CD4-positive, alpha-beta T cell (primary cell): Measurements from ENCODE around the gene NKAIN2. TPM values are rescaled to one million over a fixed set of nuclear protein-coding genes. Genes with fewer than 3 reads are reported as not detected.
"Not testable (repeated sequence)": the region's sequence is repeated elsewhere in the genome, so short reads cannot be mapped to it uniquely, and the experiment has no call there.

Source experiments
- ATAC-seq: fragments of 200-7000 bp; cut with Tn5 transposase; one replicate; pipeline ENCODE4 v1.10.0; 2022; ENCODE audit warnings: mild to moderate bottlenecking; ENCODE audit not compliant: poor library complexity
- CTCF ChIA-PET: fragments of 350-600 bp; sonication (Branson Sonifier 250); formaldehyde crosslinking; loops from one replicate; lab custom pipeline; 2021; ENCODE audit warnings: antibody characterized with exemption, inconsistent platforms; lab: Charles Lee
- POLR2A ChIA-PET: fragments of 350-600 bp; sonication (Branson Sonifier 250); formaldehyde crosslinking; loops from one replicate; lab custom pipeline; 2021; ENCODE audit warnings: antibody characterized with exemption, inconsistent platforms; lab: Charles Lee
- DNase-seq, 14 experiments: peaks; one replicate each; pipeline ENCODE4 v3.0.0-alpha.2; 2013 to 2020; ENCODE audit warnings: mixed read lengths in 2 of 14
- H3K27ac ChIP-seq, 2 donors: one replicate each; pipeline versions ENCODE4 v1.5.1 to v1.7.0; 2013; ENCODE audit warnings: low read length in 2 of 2, low read depth in 1 of 2, mild to moderate bottlenecking in 1 of 2
- H3K27me3 ChIP-seq, 2 experiments: 1 replicate in 1 of 2; 2 replicates in 1 of 2; pipeline versions ENCODE4 v1.6.1 to v1.7.0; 2013; ENCODE audit warnings: low read length in 2 of 2, control low read depth in 1 of 2, mild to moderate bottlenecking in 1 of 2, moderate library complexity in 1 of 2; ENCODE audit not compliant: insufficient read depth in 2 of 2, control insufficient read depth in 1 of 2
- H3K36me3 ChIP-seq: one replicate; pipeline ENCODE4 v1.6.1; 2013; ENCODE audit warnings: low read length, control low read depth; ENCODE audit not compliant: insufficient read depth
- H3K4me1 ChIP-seq: one replicate; pipeline ENCODE4 v1.6.1; 2013; ENCODE audit warnings: low read length, control low read depth; ENCODE audit not compliant: insufficient read depth
- H3K4me3 ChIP-seq: one replicate; pipeline ENCODE4 v1.5.1; 2013; ENCODE audit warnings: mild to moderate bottlenecking, low read length, moderate library complexity
- H3K9me3 ChIP-seq, 2 experiments: 1 replicate in 1 of 2; 2 replicates in 1 of 2; pipeline versions ENCODE4 v1.6.1 to v1.7.0; 2013; ENCODE audit warnings: low read length in 2 of 2, mild to moderate bottlenecking in 2 of 2, control low read depth in 1 of 2, moderate library complexity in 1 of 2; ENCODE audit not compliant: control insufficient read depth in 1 of 2, insufficient read depth in 1 of 2
- H3K27ac Mint-ChIP-seq: one replicate; pipeline ENCODE4 v1.8.0; 2020; ENCODE audit warnings: mixed read lengths
- H3K27me3 Mint-ChIP-seq: one replicate; pipeline ENCODE4 v1.8.0; 2021; ENCODE audit warnings: mixed read lengths
- H3K36me3 Mint-ChIP-seq: one replicate; pipeline ENCODE4 v1.8.0; 2021; ENCODE audit warnings: low read depth, mixed read lengths
- H3K4me1 Mint-ChIP-seq: one replicate; pipeline ENCODE4 v1.8.0; 2021; ENCODE audit warnings: low read depth, mixed read lengths
- H3K4me3 Mint-ChIP-seq: one replicate; pipeline ENCODE4 v1.8.0; 2020; ENCODE audit warnings: mild to moderate bottlenecking, mixed read lengths
- H3K9me3 Mint-ChIP-seq: one replicate; pipeline ENCODE4 v1.8.0; 2020; ENCODE audit warnings: mixed read lengths
- CTCF ChIP-seq: fragments of 200-600 bp; IDR thresholded peaks from one replicate; pipeline ENCODE4 v1.8.0; 2022; ENCODE audit warnings: antibody characterized with exemption, mild to moderate bottlenecking
- intact Hi-C, 2 experiments: fragments of 100-400 bp; cut with DNase I in 1 of 2; cut with micrococcal nuclease in 1 of 2; formaldehyde crosslinking; loops; one replicate each; pipeline versions ENCODE4 v1.15.1 to v1.9.0; 2023 to 2025; cut with DNase I, micrococcal nuclease
- total RNA-seq, 174 experiments: library from RNA in 2 of 174; stranded (reverse) in 2 of 174; gene quantifications; one replicate each; pipeline ENCODE4 v1.2.3 and lab custom pipeline; 2021 to 2026

The NKAIN2 gene
- total RNA-seq, 2 experiments from 2014 or later = not detected

GRCh38 chr6:124722141-124722878 is 918.6 kb downstream of the NKAIN2 start:
- no peak overlapping the region for H3K27ac Mint-ChIP-seq
- H3K4me3 Mint-ChIP-seq = no peak overlapping the region
- Histone ChIP-seq H3K36me3 (no peaks in the 10 kb centered on the region), H3K4me3 (no peak overlapping the region), H3K27me3 (no peaks in the 10 kb centered on the region), H3K4me1 (no peaks in the 10 kb centered on the region), H3K9me3 (peaks cover 0 to 4% of the 10 kb centered on the region in 2 experiments), H3K27ac (no peak overlapping the region)
- ATAC-seq = no peak
- H3K9me3 Mint-ChIP-seq = peaks cover 2% of the 10 kb centered on the region
- no peaks in the 10 kb centered on the region for H3K27me3 Mint-ChIP-seq
- no peaks in the 10 kb centered on the region for H3K4me1 Mint-ChIP-seq
- CTCF ChIA-PET = no interaction called here
- DNase-seq = no peak
- intact Hi-C loops = no loop called here
- H3K36me3 Mint-ChIP-seq = no peaks in the 10 kb centered on the region
- POLR2A ChIA-PET = no interaction called here
- no peak for TF ChIP-seq CTCF

GRCh38 chr6:124723671-124724070 is 920.0 kb downstream of the NKAIN2 start:
- H3K4me3 Mint-ChIP-seq = no peak overlapping the region
- Histone ChIP-seq H3K36me3 (no peaks in the 10 kb centered on the region), H3K4me1 (no peaks in the 10 kb centered on the region), H3K4me3 (no peak overlapping the region), H3K27me3 (no peaks in the 10 kb centered on the region), H3K27ac (no peak overlapping the region), H3K9me3 (peaks cover 0 to 4% of the 10 kb centered on the region in 2 experiments)
- peaks cover 2% of the 10 kb centered on the region for H3K9me3 Mint-ChIP-seq
- no peak for ATAC-seq
- intact Hi-C loops = no loop called here
- H3K4me1 Mint-ChIP-seq = no peaks in the 10 kb centered on the region
- H3K27ac Mint-ChIP-seq = no peak overlapping the region
- ChIA-PET CTCF (no interaction called here), POLR2A (no interaction called here)
- DNase-seq = no peak
- no peaks in the 10 kb centered on the region for H3K36me3 Mint-ChIP-seq
- TF ChIP-seq CTCF = no peak
- H3K27me3 Mint-ChIP-seq = no peaks in the 10 kb centered on the region

GRCh38 chr6:124737804-124738203 is 934.1 kb downstream of the NKAIN2 start:
- H3K27me3 ChIP-seq, H3K27ac ChIP-seq, H3K36me3 Mint-ChIP-seq, CTCF ChIA-PET, H3K27me3 Mint-ChIP-seq, H3K4me3 ChIP-seq, H3K9me3 ChIP-seq, H3K4me3 Mint-ChIP-seq, H3K27ac Mint-ChIP-seq, DNase-seq, H3K4me1 ChIP-seq, H3K36me3 ChIP-seq, POLR2A ChIA-PET, ATAC-seq, intact Hi-C loops, H3K4me1 Mint-ChIP-seq: not testable (repeated sequence)
- H3K9me3 Mint-ChIP-seq = peaks cover 11% of the 10 kb centered on the region

- no peak for TF ChIP-seq CTCF
- no peaks in the 10 kb centered on the region for H3K9me3 ChIP-seq
- H3K4me1 Mint-ChIP-seq = no peaks in the 10 kb centered on the region
- H3K27ac ChIP-seq = no peak overlapping the region
- H3K27me3 Mint-ChIP-seq = no peaks in the 10 kb centered on the region
- no peaks in the 10 kb centered on the region for H3K4me1 ChIP-seq
- H3K4me3 ChIP-seq = no peak overlapping the region
- H3K36me3 Mint-ChIP-seq = no peaks in the 10 kb centered on the region
- peaks cover 11% of the 10 kb centered on the region for H3K9me3 Mint-ChIP-seq
- H3K27me3 ChIP-seq = no peaks in the 10 kb centered on the region
- POLR2A ChIA-PET = no interaction called here
- H3K27ac Mint-ChIP-seq = no peak overlapping the region
- ATAC-seq = no peak
- DNase-seq = no peak
- CTCF ChIA-PET = no interaction called here
- H3K36me3 ChIP-seq = no peaks in the 10 kb centered on the region
- no peak overlapping the region for H3K4me3 Mint-ChIP-seq
- intact Hi-C loops = no loop called here
Measured at GRCh38 chr6:124738482-124738881, 934.8 kb downstream of the NKAIN2 start.
